Activated CD8-positive, alpha-beta memory T cell treated with anti-CD3 and anti-CD28 coated beads for 1 hour (primary cell): ENCODE data around the gene OBI1.

Experiments
- DNase-seq, 2 donors: peaks; one replicate each; pipeline ENCODE4 v3.0.0-alpha.2; 2020; ENCODE audit warnings: low read depth in 1 of 2; ENCODE audit errors: extremely low read depth in 1 of 2

OBI1 gene

DNA sequence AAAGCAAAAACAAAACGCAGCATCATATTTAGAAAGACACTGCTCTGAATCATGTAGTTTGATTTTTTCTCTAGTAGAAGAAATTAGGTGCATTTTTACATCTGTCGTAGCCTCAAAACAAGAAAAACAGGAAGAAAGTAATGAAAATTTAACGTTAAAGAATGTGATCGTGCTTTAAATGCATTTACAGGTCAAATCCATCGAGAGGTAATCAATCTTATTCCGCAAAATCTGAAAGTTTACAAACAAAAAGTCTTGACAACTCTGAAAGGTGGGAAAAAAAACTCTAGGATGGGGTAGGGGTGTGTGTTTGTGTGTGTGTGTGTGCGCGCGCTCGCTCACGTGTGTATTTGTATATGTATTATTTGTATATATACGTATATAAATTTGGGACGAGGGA lies 65.8 kb downstream of the OBI1 start:
- no peak for DNase-seq

DNA sequence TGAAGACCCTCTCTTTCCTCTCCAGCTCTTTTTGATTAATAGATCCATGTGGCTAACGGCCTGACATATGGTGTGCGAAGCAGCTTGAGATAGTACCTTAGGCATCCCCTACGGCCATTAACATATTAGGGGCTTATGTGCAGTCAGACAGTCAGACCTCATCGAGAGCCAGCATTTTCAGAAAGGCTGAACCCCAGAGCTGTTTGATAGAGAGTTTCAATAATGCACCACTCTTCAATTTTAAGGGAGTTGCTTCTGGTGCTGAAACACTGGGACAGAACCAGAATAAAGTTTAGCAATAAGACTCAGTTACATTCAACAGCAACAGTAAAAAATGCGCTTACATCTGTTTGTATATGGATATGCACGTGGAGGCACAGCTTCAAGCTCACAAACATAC lies 66.4 kb downstream of the OBI1 start:
- DNase-seq: no peak

DNA sequence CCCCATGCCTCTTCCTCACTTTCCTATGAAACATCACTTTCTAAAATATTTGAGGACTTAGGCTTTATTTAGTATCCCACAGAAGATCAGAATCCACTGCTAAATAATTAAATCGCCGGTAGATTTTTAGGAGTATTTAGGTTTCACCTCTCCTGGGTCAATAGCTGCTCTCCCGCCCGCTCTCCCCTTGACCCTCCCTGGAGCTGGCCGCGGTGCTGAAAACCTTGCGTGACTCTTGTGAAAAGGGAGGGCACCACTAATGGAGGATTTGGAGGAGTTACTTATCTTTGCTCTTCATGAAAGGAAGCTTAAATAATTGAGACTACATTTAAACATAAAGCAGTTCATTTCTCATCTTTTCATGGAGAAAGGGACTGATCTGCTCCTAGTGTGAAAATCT lies 69.7 kb downstream of the OBI1 start:
- no peak for DNase-seq

DNA sequence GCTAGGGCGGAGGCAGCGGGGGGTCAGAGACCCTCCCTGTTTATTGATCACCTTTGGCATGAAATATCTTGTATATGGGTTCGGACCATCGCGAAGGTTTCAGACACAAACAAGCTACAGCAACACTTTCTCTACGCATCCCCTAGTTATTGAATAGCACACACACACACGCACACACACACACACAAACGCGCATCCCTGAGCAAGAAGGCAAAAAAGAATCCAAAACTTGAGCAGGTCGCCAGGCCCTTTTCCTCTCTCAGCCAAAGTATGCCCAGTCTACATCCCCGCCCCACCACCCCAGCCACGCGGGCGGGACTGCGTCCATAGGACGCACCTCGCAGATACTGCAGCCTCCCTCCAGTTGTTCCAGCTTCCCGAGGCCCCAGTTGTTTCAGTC lies 71.6 kb downstream of the OBI1 start:
- no peak for DNase-seq

DNA sequence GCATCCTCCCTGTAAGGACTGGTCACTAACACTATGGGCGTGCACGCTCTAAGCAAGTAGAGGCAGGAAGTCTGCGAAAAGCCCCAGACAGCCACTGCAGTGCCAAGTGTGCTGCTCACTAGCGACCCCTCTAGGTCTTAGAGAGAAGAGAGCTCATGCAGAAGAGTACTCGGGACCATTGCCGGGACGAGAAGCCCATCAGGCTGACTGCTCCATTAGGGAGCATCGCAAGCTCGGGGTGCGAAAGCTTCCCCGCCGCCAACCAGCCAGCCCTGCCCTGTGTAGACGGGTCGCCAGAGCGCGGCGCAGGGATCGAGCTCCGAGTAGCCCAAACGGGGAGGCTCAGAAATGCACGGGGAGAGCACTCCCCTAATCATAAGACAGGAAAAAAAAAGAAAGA lies 72.2 kb downstream of the OBI1 start:
- no peak for DNase-seq

DNA sequence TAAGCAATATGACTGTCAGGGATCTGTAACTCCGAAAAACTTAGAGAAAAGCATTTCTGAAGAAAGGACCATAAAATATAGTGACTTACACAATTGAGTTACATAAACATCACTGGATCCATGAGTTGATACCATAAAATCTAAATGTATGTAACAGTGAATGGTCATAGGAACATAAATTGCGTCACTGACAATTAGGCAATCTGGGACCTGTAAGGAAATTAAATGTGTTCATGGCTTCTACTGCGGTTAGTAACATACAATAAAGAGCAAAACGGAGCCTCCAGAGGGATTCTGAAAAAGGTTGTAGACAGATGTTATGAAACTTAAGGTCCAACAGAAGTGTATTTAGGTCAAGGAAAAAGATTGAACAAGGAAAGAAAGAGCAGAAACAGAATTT lies 82.7 kb downstream of the OBI1 start:
- DNase-seq: no peak

DNA sequence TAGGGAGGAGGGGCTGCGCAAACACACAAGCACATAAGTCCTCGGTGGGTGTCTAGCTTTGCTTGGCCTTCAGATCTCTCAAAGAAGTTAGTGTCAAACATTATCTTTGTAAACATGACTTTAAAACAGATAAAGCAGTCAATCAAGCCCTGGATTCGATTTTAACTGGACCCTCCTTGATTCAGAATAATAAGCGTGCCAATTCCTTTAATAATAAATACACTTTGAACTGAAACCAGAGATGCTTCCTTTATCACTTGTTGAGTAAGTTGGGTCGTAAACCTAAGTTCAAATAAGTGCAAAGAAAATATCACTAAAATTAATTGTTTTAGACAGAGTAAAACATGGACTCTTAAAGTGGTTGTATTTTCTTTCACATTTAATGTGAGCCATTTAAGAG lies 86.5 kb downstream of the OBI1 start:
- no peak for DNase-seq

DNA sequence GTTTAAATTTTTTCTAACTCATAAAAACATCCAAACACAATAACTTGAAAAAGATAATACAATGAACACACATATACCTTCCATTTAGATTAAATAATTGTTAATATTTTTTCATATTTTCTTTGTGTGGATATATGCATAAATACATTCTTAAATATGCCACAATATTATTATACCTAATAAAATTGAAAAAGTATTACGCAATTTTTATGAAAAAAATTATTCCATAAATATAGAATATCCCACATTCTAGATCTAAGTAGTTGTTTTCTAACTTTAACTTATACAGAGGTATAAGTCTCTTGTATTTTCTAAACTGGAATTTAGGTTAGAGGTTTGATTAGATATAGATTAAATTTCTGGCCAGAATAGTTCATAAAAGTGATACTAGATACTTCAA lies 89.9 kb downstream of the OBI1 start:
- no peak for DNase-seq

DNA sequence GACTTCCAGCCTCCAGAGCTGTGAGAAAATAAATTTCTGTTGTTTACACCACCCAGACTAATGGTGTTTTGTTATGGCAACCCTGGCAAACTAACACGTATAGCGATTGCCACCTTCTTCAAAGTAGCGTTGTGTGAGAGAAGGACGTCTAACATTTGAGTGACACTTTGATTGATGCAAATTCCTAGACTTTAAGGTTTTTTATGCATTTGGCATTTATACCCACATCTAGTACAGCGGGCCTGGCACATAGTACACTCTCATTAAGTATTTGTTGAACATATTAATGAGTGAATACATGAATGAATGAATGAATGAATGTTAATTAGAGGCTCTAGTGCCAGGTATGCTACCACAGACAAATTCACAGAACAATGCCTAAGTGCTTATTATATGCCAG lies 92.3 kb downstream of the OBI1 start:
- DNase-seq: no peak
